Measurements from ENCODE around the gene NEMF.
"Not testable (repeated sequence)": the region's sequence is repeated elsewhere in the genome, so short reads cannot be mapped to it uniquely, and the experiment has no call there.

The NEMF gene

DNA sequence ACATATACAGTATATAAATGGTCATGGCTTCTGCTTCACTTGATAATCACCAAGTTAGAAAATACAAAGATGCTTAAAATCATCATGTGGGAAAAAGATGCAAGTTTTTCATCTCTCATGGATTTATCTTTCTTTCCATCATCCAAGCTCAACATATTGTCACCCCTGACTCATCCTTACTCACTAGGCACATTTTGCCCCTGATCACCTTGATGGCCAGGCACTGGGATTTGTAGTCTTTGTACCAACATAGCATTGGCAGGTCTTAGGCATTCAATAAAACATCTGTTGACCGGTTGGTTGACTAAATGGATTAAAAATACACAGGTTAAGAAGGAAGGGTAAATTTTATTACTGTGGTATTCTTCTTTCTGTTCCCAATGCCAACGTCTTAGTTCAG is 56.6 kb downstream of the NEMF start:
- no peak for DNase-seq

DNA sequence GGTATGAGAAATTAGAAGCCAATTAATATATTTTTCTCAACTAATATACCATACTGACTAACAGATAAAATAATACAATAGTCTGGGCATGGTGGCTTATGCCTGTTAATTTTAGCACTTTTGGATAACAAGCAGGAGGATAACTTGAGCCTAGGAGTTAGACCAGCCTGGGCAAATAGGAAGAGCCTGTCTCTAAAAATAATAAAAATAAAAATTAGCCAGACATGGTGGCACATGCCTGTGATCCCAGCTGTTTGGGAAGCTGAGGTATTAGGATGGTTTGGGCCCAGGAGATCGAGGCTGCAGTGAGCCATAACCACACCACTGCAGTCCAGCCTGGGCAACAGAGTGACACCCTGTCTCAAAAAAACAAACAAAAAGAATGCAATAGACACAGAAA is 60.0 kb downstream of the NEMF start:
- no peak for DNase-seq

DNA sequence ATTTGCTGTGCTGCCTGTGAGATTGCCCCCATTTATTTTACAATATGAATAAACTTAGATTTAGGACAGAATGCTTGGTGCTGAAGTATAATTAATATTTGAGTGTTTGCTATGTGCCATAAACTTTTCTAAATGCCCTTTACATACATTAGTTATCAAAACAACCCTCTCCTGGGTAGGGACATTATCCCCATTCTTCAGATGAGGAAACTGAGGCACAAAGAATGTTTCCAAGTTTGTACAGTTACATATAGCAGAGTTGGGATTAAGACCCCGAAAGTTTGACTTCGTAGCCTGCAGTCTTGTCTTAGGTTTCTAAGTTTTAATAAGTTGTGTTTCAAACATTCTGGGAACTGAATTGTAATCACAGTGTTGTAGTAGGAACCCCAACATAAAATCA is 66.3 kb downstream of the NEMF start:
- DNase-seq: no peak

- no peak for DNase-seq
Observed at GRCh38 chr14:49783394-49784014, 69.1 kb downstream of the NEMF start.

DNA sequence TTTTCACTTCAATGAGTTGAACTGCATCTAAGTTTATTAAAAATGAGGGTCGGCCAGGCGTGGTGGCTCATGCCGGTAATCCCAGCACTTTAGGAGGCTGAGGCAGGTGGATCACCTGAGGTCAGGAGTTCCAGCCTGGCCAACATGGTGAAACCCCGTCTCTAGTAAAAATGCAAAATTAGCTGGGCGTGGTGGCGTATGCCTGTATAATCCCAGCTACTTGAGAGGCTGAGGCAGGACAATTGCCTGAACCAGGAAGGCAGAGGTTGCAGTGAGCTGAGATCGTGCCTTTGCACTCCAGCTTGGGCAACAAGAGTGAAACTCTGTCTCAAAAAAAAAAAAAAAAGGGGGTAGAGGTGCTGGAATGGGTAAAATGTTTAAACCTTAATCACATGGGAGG is 71.5 kb downstream of the NEMF start:
- DNase-seq: not testable (repeated sequence)

DNA sequence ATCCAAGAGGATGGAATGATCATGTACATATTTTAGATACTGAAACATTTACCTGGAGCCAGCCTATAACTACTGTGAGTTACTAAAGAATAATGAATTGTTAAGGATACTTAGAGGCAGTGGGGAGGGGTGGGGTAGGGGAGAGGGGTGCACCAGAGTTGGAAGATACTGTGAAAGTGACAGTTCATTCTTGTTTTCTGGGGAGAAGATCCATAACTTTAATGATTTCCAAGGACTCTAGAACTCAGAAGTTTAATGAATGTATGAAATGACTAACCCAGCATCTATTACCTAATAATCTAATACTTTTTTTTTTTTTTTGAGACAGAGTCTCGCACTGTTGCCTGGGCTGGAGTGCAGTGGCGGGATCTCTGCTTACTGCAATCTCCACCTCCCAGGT is 74.2 kb downstream of the NEMF start:
- no peak for DNase-seq

- no peak for DNase-seq
Observed at GRCh38 chr14:49774106-49774505, 78.5 kb downstream of the NEMF start.

- DNase-seq: not testable (repeated sequence)
Observed at GRCh38 chr14:49771691-49772090, 80.9 kb downstream of the NEMF start.

GRCh38 chr14:49770212-49770817 is 82.3 kb downstream of the NEMF start:
- no peak for DNase-seq

GRCh38 chr14:49769581-49770211 is 82.9 kb downstream of the NEMF start:
- no peak for DNase-seq

DNA sequence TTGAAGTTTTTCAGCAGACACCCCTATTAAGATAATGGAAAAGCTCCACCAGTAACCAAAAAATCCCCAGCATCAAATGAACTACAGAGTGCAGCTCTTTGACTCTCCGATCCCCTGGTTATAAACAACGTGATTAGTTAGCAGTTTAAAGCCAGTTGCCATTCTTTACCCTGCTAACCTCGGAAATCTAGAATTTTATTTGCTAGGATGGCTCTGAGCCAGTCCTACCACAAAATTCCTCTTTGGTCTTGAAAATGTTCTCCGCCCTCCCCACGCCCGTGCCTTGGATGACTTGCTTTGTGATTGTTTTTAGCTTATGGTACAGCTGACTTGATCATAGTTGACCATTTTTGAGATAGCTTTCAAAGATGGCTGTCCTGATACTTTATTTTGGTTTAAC is 83.4 kb downstream of the NEMF start:
- DNase-seq: no peak

DNA sequence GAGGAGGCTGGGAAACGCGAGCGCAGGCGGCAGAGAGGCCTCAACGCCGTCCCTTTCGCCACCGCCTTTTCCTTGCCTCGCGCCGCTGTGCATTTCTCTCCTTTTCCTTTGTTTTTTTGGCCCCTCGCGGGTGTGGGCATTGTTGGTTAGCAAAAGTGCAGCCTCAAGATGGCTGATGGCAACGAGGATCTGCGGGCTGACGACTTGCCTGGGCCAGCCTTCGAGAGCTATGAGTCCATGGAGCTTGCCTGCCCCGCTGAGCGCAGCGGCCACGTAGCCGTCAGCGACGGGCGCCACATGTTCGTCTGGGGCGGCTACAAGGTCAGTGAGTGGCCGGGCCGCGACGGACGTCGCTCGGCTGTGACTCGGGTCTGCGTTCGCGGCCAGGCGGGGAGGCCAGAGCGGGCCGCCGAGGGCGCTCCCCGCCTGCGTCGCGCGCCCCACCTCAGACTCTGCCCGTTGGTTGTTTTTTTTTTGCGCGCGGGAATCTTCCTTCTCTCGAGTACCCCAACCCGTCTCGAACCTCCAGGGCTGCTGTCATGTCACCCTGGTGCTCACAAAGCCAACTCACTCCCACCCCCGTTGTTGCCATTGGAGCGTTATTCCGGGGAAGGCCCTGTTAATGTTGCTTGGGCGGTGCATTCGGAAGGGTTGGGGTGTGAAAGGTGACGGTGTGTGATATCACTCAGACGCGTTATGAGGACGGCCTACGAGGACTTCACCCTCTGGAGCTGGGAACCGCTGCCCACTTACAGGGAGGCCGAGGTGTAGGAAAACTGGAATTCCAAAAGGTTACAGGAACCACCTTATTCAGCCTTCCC is 84.1 kb downstream of the NEMF start:
- DNase-seq: peak; percentile 30 to 66

GRCh38 chr14:49767571-49768300 is 84.9 kb downstream of the NEMF start, which contains the start of gene KLHDC2:
Gene KLHDC2, plus strand, starts transcription at chr14:49768153. Its CDS starts 316 bp downstream, at chr14:49768469.
- peak; percentile 83 to 88 for DNase-seq

DNA sequence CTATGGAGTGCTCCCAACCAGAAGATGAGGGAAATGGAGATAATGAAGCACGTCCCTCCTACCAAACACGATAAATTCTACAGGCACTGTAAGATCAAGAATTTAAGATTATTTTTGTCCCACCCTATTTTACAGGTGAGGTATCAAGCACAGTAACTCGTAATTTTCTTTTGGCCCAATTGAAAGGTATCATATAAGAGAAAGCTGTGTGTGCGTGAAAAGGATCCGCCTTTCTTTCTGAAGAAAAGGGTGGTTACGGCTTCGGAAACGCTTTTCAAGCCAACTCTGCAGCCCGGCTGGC is 85.4 kb downstream of the NEMF start:
- no peak for DNase-seq

GRCh38 chr14:49766839-49767238 is 85.7 kb downstream of the NEMF start:
- DNase-seq: peak in 1 of 2 experiments; percentile 6

DNA sequence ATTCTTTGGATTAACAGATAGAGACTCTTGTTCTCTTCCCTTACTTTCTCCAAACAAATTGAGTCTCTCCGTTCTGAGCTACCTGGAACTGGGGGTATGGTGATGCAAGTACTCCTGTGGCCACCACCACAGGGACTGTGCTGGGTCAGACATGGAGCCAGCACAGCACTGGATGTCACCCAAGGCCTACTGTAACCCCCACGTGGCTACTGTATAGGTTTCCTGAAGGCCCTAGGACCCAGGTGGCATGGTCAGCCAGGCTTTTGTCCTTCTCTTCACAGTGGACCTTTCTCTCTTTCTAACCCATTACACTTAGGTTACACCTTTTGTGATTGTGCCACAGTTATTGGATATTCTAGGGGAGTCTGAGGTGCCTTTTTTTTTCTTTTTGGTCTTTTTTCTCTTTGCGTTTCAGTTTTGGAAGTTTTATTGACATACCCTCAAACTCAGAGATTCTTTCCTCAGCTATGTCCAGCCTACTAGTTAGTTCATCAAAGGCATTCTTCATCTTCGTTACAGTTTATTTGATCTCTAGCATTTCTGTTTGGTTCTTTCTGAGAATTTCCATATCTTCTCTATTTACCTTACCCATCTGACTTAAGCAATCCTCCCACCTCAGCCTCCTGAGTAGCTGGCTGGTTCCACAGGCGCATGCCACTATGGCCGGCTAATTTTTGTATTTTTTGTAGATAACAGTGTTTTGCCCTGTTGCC is 90.6 kb downstream of the NEMF start:
- no peak for DNase-seq

- DNase-seq: no peak
Observed at GRCh38 chr14:49755378-49755777, 97.2 kb downstream of the NEMF start.

- no peak for DNase-seq
Observed at GRCh38 chr14:49754570-49755097, 98.0 kb downstream of the NEMF start.

- DNase-seq: not testable (repeated sequence)
Observed at GRCh38 chr14:49746476-49746875, 106.1 kb downstream of the NEMF start.

DNA sequence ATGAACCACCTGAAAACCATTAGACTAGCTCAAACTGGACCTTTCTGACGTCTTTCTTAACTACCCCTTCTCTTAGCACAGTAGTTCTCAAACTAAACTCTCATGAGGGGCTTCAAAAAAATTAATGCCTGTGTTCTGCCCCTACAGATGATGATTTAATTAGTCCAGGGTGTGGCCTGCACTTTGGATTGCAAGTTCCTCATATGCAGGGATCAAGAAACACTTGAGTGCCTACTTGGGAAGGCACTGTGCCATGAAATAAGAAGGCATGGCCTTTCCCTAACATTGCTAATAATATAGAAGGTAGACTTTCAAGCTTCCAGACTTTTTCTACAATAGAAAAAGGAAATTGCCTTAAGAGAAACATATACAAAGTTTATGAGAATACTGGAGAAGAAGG is 107.4 kb downstream of the NEMF start:
- no peak for DNase-seq

GRCh38 chr14:49735669-49736068 is 116.9 kb downstream of the NEMF start:
- DNase-seq: not testable (repeated sequence)

DNA sequence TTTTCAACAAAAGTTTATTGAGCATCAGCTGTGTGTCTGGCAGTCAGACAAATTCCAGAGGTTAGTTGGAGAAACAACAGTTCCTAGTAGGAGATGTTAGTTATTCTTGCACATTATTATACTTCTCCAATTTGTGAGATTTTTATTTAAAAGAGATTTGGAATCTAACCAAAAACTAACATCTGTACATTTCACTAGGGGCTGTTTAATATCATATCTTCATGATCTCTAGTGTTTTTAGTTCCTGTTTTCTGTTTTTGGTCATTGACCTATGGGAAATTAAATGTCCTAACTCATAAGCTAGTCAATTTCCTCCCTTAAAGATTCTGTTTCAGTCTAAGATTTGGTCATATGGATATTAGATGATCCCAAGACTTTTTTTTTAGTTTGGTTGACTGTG is 118.8 kb downstream of the NEMF start:
- no peak for DNase-seq
